GM21619 (cell line): Measurements from ENCODE around the gene RAB37.
A peak's percentile ranks its signal among the peaks of the same experiment; 100 is the strongest.

ENCODE experiments used
- ATAC-seq: cut with Tn5 transposase; IDR thresholded peaks from one replicate; pipeline ENCODE4 v1.9.1; 2021; ENCODE audit not compliant: unreplicated experiment

The RAB37 gene

DNA sequence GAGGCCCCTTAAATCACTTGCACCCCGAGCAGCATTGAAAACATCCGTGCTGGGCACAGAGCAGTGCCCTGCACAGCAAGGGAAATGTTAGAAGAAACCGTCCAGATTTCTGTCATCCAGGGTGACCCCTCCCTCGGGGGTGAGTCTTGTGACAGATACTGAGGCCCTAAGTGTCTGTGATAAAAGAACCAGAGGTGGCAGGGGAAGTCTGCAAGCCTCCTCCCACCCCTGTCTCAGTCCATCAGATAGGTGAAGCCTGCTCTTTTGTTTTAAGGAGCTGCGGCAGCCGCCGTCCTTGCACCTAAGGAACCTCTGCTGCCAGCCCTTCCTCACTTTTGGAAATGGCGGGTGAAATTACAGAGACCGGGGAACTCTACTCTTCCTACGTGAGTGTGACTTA is 39.9 kb downstream of the RAB37 start:
- no peak for ATAC-seq

DNA sequence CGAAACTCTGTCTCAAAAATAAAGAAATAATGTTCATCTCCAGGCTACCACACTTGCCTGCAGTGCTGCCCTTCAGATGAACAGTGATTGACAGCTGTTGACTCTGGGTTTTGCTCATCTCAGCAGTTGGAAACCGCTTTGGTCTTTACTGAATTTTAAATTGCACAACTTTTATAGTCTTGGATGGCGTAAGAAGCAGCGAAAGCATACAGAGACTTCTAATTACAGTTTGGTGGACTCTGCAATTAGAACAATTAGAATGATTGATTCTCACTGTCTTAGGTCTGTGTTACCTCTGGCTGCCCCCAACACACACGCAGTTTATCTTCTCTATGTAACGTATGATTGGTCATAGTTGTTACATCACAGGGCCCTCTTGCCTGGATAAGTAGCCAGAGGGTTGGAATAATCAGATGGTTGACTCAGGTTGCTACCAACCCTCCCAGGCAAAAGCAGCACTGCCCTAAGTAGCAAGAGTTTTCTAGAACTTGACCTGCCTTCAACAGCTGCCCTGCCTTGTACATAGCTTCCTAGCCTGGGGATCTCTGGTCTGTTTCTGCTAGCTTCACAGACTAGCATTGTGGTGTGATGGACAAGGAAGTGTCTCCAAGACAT is 41.0 kb downstream of the RAB37 start:
- no peak for ATAC-seq

DNA sequence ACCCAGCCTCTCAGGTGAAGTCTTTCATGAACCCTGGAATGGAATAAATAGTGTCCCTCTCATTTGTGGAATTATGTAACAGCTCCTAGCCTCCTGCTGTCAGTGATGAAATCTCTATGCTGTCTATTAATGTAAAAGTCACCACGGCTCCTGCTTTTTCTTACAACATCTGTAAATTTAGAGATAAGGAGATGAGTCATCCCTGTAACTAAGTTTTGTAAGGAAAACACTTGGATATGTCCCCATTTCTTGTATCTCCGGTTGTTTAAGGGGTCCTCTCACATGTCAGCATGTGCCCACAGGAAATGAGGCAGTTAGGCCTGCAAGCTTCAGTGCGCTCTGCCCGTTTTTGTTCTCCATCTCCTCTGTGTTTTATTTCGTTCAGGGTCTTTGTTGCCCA is 41.9 kb downstream of the RAB37 start:
- ATAC-seq: no peak

DNA sequence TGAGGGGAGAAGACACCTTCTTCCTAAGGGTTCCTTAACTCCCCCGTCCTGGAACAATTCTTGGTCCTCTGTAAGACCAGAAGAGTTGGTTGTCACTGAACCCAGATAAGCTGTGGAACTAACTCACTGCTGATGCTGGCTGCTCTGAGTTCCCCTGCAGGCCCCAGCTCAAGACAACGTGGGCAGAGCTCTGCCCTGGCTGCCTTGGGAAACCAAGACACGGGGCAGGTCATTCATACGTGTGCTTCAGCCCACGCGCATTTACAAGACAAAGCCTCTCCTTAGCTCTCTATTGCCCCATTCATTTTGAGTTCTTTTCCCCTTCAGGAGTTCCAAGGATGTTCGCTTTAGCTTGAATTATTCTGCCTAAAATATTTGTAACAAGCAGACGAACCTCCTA is 42.4 kb downstream of the RAB37 start:
- no peak for ATAC-seq

DNA sequence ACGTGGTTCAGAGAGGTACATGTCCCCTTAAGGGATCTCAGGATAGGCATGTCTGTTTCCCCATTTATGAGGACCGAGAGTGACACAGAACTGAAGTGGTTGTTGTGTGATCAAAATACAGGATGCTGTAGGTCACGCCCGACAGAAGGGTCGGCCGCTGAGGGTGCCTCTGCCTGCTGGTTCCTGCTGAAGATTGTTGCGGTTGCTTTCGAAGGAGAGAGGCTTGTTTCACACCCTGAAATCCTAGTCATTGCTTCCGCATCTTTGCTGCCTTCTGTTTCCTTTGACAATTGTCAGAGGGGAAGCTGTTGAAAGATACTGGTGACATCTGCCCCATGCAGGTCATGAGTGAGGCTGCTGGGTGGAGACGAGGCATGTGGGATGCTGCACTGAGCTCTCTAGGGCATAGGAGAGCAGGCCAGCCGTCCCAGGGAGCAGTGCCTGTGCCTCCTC is 42.9 kb downstream of the RAB37 start:
- peak; percentile 50 for ATAC-seq

DNA sequence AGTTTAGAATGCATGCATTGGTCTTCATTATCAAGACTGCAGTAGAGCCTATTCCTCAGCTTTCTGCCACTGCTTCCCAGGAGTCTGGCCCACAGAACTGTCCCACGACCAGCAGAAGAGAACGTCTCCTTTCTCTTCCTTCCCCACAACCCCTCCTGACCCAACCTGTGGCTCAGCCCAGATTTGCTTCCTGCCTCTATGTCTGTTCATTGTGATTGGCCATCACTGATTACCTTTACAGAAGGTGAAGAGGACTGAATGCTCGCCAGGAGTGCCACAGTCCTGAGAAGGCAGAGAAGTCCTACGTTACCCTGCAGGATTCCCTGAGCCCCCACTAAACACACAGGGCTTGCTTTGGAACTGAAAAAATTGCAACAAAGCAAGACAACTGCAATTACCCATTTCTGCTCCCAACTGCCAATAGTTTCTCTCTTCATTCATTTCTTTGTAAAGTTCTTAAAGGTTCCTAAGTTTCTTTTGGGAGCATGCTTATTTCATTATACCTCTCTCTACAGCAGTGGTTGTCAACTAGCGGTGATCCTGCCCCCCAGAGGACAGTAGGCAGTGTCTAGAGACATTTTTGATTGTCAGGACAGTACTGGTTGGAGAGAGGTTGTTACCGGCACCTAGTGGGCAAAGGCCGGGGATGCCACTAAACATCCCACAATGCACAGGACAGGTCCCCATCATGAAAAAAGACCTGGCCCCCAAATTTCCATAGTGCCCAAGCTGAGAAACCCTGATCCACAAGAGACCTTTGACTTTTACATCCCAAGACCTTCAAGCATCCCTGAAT is 43.6 kb downstream of the RAB37 start:
- ATAC-seq: no peak

DNA sequence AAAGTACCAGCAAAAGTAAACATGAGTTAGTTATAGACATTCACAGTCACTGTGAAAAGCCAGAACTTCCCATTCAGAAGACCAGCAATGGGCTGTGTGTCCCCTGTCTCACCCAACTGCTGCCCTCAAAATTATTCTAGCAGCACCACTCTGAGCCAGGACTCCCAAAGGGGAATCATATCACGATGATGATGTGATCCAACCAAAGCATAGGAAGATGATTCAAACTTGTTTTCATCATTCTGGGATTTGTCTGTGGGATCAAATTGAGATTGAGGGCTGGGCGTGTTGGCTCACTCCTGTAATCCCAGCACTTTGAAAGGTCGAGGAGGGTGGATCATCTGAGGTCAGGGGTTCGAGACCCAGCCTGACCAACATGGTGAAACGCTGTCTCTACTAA is 45.5 kb downstream of the RAB37 start:
- ATAC-seq: no peak

DNA sequence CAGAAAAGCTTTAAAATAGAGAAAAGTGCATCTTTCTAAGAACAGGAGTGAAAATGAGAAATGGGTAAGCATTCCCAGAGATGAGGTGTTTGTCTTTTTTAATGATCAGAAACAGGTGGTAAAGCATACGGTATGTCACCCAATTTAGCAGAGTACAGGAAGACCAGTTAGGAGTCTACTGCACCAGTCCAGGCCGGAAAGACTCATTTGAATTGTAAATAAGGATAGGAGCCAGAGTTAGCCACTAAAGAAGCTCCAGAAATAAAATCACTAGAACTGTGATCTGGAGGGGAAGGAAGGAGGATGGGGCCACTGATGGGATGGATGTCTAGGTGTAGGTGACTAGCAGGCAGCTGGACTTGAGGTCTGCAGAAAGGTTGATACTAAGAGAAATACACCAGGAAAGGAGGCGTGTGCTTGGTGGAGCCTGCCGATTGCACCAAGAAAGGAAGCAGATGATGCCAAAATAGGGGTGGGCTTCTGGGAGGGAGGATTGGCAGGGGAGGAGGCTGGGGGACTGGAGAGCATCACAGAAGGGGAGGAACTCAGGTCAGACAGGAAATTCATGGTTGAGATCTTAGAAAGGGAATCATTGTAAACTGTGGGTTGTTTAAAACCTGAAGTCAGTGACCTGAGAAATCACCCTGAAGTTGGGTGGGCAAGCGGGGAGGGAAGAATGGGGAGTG is 47.2 kb downstream of the RAB37 start:
- no peak for ATAC-seq

DNA sequence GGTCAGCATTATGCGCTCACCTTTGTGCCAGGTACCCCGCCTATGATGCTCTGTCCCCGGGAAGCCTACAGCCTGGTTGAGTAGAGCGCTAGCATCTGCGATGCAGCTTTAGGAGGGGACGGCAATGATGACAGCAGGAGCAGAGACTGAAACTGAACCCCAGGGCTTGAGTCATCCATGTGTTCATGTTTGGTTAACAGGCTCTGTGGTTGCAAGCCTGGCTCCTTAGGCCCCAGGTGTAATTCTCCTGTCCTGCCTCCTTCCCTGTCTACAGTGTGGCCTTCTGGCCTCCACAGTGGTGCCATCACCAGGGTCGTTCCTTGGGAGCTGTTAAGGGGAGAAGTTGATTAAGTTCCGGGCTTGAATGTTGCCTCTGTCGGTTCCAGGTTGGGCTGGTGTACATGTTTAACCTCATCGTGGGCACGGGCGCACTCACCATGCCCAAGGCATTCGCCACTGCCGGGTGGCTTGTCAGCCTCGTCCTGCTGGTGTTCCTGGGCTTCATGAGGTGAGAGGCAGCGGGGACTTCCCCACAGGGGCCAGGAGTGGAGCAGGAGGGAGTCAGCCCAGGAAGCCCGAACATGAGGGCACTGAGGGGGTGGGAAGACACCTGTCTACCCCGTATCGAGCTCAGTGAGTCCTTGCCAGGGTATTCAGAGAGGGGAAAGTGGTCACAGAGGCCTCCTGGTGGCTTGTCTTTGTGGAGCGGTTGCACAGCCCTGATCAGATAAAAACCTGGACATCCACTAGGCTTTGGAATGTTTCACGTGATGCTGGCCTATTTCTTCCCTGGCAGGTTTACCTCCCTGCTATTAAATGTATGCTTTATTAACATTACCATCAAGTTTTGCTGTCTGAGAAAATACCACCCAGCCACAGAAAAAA is 48.3 kb downstream of the RAB37 start:
- no peak for ATAC-seq

DNA sequence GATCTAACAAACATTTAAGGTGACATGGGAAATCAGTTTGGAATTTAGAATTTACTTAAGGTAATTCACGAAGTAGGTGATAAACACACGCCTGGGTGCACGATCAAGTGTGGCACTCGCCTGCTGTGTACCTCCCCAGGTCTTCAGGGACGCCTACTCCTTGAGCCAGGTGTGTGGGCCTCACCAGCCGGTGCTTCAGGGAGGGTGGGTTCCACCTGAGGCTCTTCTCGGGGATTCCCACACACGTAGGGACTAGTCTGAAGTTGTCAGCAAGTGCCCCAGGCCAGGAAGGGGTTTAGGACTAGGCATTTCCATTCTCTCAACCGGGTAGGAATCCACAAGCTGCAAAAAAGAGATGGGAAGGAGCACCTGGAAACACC is 48.9 kb downstream of the RAB37 start:
- ATAC-seq: no peak

DNA sequence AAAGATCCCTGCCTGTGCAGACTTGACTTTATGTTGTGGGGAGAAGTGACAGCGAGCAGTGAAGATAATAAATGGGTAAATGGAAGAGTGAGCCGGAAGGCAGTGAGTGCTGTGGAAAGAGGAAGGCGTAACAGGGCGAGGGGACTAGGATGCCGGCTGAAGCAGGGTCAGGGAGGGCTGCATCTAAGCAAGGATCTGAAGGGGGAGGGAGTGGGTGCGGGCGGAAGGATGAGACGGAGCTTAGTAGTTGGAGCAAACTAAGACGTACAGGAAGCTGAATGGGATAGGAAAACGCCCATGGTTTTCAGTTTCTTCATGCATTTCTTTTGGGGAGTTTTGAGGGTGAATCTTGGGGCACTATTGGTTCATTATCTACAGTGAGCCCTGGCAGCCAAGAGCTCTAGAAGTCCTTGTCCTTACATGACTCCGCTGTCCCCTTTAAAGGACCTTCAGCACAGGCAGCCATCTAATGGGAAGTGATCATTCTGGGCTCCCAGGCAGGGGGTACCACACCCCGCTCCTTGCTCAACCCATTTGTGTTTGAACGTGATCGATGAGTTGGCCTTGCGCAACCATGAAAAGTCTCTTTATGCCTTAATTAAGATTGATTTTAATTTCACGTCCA is 49.5 kb downstream of the RAB37 start:
- ATAC-seq: no peak

DNA sequence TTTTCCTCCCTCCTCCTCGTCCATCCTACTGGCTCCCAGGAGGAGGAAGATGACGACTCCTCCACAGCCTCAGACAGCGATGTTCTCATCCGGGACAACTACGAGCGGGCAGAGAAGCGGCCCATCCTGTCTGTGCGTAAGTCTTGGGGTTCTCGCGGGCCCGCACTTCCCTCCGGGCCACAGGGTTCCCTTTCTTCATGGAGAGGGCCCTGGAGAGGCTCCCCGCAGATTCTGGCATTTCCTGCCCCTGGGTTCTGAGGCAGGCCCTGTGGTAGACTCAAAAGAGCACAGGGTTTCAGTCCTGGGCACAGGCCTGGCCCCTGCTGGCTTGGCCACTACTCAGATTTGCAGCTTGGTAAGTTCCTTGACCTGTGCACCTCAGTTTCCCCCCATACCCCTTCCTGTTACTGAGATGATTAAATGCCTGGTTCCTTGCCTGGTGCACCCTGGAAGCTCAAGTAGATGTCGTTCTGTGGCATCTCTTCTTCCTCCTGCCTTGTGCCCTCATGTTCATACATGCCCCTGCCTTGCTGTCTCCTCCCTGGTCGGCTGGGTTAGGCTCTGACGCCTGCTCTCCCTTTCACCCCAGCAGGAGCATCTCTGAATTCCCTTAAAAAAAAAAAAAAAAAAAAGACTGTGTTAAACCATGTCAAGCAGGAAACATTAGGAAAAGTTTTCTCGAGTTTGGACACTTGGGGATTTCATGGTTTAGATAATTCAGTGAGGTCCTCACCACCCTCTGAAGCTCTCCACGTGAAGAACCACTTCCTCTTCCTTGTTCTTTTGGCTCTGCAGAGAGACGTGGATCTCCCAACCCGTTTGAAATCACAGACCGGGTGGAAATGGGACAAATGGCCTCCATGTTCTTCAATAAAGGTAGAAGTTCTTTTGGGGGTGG is 53.4 kb downstream of the RAB37 start:
- no peak for ATAC-seq

DNA sequence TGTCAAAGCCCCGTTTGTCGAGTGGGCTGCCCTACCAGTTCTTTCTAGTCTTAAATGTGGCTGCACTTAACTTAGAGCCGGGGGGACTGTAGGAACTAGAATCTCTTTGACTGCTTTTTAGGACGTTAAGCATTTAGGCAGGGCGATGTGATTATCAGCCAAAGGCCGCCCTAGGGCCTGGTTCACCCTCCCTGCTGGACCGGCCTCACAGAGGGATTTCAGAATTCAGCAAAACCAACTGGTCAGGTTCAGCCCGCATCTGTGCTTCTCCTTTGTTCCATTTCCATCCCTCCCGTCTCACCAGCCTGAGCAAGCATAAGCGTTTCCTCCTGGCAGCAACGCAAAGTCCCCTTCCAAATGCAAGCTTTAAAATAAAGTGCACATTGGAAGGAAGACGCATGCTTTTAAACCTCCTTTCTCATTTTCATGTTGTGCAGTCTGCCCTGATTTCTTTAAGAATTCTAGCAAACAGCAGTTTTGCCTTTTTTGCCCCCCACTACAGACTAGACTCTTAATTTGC is 55.6 kb downstream of the RAB37 start:
- ATAC-seq: no peak

DNA sequence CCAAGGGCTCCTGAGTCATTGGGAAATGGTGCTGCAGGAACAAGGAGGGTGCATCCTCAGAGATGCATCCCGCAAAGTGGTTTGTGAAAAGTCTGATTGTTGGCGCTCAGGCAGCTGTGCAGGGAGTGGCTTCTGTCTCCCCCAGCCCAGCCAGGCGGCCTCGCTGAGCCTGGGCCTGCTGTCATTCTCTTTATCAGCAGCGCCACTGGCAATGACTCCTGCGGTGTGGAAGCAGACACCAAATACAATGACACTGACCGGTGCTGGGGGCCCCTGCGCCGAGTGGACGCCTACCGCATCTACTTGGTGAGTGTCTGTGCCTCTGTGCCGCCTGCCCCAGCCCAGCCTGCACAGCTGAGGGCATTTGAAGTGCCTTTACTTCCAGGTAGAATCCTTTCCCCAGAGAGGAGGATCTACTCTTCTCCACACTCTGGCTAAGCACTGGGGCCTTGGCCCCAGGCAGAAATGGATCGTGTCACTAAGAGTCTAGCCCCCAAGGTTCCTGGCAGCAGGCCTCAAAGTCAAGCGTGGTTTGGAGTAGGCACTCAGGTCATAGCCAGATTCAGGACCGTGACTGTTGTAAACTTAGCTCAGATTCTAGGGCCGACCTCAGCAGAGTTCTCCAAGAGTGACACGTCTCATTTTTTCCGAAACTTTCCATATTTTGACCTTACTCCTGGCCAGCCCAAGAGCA is 58.4 kb downstream of the RAB37 start:
- ATAC-seq: no peak

DNA sequence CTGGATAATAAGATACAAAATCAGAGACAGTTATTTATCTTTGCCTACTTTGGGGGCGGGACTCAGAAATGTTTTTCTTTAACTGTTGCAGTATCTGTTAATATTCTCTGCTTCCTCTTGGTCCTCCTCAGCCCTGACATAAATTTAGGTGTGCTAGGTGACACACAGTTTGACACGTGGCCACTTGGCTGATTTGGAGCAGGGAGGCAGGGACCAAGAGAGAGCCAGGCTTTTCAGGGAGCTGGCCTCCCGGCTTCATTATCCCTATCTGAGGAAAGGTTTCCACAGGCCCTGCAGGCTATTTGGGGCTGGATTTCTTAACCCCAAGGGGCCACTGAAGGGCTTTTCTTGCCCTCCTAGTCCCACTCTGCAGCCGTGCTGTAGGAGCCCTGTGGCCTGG is 59.2 kb downstream of the RAB37 start:
- no peak for ATAC-seq

DNA sequence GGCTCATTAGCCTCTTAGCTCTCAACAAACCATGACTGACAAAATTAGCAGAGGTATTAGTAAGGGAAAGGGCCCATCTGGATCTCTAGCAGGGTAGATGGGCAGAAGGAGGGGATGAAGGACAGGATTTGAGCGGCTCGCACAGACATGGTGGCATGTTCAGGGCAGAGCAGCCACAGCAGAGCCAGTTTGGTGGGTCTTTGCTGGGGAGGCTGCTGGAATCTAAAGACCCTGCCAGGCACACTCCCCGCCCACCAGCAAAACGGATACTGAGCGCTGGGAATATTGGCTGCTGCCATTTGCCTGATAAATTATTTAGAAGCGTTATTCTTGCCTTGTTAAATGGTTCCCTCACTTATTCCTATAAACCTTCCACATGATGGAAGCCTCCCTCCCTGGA is 59.8 kb downstream of the RAB37 start:
- ATAC-seq: no peak
